ENCODE data around the gene STARD5.
"Not testable (repeated sequence)": the region's sequence is repeated elsewhere in the genome, so short reads cannot be mapped to it uniquely, and the experiment has no call there.

The STARD5 gene

GRCh38 chr15:81361891-81362290, 38.0 kb upstream of the STARD5 start:
- DNase-seq (ENCODE audit: low spot score), result no peak
- in situ Hi-C loops (cut with MboI; ENCODE audit: low pct_unique_long_range_greater_than_20kb, low sequenced_read_pairs, unreplicated experiment), result no loop called here
- no peak for TF ChIP-seq CTCF (IDR thresholded peaks at IDR 0.05; ENCODE audit: extremely low read depth, insufficient read depth, missing control alignments)

- DNase-seq (ENCODE audit: low spot score), result no peak
- in situ Hi-C loops (cut with MboI; ENCODE audit: low pct_unique_long_range_greater_than_20kb, low sequenced_read_pairs, unreplicated experiment), result no loop called here
- TF ChIP-seq CTCF (IDR thresholded peaks at IDR 0.05; ENCODE audit: extremely low read depth, insufficient read depth, missing control alignments), result no peak
These were observed 36.5 kb upstream of the STARD5 start for GRCh38 chr15:81360491-81360890.

GRCh38 chr15:81358248-81358647, 34.3 kb upstream of the STARD5 start:
- no peak for DNase-seq (ENCODE audit: low spot score)
- in situ Hi-C loops (cut with MboI; ENCODE audit: low pct_unique_long_range_greater_than_20kb, low sequenced_read_pairs, unreplicated experiment), result no loop called here
- no peak for TF ChIP-seq CTCF (IDR thresholded peaks at IDR 0.05; ENCODE audit: extremely low read depth, insufficient read depth, missing control alignments)

- no peak for TF ChIP-seq CTCF (IDR thresholded peaks at IDR 0.05; ENCODE audit: extremely low read depth, insufficient read depth, missing control alignments)
- in situ Hi-C loops (cut with MboI; ENCODE audit: low pct_unique_long_range_greater_than_20kb, low sequenced_read_pairs, unreplicated experiment), result no loop called here
- no peak for DNase-seq (ENCODE audit: low spot score)
These were observed 33.3 kb upstream of the STARD5 start for GRCh38 chr15:81357180-81357686.

- TF ChIP-seq CTCF (IDR thresholded peaks at IDR 0.05; ENCODE audit: extremely low read depth, insufficient read depth, missing control alignments), result no peak
These were observed 32.3 kb upstream of the STARD5 start for GRCh38 chr15:81356252-81356651.

GRCh38 chr15:81351651-81352050, 27.7 kb upstream of the STARD5 start:
- no peak for DNase-seq (ENCODE audit: low spot score)
- in situ Hi-C loops (cut with MboI; ENCODE audit: low pct_unique_long_range_greater_than_20kb, low sequenced_read_pairs, unreplicated experiment), result no loop called here
- TF ChIP-seq CTCF (IDR thresholded peaks at IDR 0.05; ENCODE audit: extremely low read depth, insufficient read depth, missing control alignments), result no peak

More at GRCh38 chr15:81356252-81356651, 32.3 kb upstream of the STARD5 start:
- in situ Hi-C loops (cut with MboI; ENCODE audit: low pct_unique_long_range_greater_than_20kb, low sequenced_read_pairs, unreplicated experiment), result no loop called here
- DNase-seq (ENCODE audit: low spot score), result no peak

- no peak for TF ChIP-seq CTCF (IDR thresholded peaks at IDR 0.05; ENCODE audit: extremely low read depth, insufficient read depth, missing control alignments)
- DNase-seq (ENCODE audit: low spot score), result no peak
- in situ Hi-C loops (cut with MboI; ENCODE audit: low pct_unique_long_range_greater_than_20kb, low sequenced_read_pairs, unreplicated experiment), result no loop called here
These were observed 25.3 kb upstream of the STARD5 start for GRCh38 chr15:81349271-81349670.

GRCh38 chr15:81348691-81349090, 24.8 kb upstream of the STARD5 start:
- DNase-seq (ENCODE audit: low spot score), result not testable (repeated sequence)

More at GRCh38 chr15:81348691-81349090, 24.8 kb upstream of the STARD5 start:
- in situ Hi-C loops (cut with MboI; ENCODE audit: low pct_unique_long_range_greater_than_20kb, low sequenced_read_pairs, unreplicated experiment), result not testable (repeated sequence)
